ENCODE results near the gene EPM2AIP1.

EPM2AIP1 gene

DNA sequence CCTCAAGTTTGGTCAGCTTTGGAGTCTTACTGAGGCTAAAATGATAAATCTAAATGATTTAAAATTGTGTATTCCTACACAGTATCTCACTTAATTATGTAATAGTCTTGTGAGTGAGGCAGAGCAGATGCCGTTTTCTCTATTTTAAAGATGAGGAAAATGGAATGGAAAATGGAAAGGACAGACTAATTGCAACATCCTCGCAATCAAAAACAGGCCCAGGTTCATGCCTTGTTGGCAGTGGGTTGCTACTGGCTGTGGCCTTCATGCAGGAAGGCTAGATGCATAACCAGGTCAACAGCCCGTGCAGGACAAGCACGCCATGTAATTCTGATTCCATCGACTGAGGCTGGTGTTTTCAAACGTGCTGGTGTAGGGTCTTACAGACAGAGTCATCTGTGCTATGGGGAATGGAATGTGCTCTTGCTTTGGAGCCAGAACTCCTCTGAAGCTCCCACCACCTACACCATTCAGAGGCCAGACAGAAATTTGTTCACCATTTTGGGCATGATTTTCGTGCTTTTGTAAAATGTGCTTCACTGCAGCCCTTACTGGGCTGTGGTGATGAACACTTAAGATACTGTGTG is 38.3 kb upstream of the EPM2AIP1 start:
- H3K4me3 ChIP-seq (ENCODE audit: low read depth, low read length) = no peak overlapping the region
- TF ChIP-seq, protein P1, sequence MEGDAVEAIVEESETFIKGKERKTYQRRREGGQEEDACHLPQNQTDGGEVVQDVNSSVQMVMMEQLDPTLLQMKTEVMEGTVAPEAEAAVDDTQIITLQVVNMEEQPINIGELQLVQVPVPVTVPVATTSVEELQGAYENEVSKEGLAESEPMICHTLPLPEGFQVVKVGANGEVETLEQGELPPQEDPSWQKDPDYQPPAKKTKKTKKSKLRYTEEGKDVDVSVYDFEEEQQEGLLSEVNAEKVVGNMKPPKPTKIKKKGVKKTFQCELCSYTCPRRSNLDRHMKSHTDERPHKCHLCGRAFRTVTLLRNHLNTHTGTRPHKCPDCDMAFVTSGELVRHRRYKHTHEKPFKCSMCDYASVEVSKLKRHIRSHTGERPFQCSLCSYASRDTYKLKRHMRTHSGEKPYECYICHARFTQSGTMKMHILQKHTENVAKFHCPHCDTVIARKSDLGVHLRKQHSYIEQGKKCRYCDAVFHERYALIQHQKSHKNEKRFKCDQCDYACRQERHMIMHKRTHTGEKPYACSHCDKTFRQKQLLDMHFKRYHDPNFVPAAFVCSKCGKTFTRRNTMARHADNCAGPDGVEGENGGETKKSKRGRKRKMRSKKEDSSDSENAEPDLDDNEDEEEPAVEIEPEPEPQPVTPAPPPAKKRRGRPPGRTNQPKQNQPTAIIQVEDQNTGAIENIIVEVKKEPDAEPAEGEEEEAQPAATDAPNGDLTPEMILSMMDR (IDR thresholded peaks at IDR 0.05; ENCODE audit: low read depth, low read length) = no peak
- no peak for DNase-seq (ENCODE audit: low read depth, low spot score)
- in situ Hi-C loops (cut with HindIII; ENCODE audit: low sequenced_read_pairs) = no loop called here

DNA sequence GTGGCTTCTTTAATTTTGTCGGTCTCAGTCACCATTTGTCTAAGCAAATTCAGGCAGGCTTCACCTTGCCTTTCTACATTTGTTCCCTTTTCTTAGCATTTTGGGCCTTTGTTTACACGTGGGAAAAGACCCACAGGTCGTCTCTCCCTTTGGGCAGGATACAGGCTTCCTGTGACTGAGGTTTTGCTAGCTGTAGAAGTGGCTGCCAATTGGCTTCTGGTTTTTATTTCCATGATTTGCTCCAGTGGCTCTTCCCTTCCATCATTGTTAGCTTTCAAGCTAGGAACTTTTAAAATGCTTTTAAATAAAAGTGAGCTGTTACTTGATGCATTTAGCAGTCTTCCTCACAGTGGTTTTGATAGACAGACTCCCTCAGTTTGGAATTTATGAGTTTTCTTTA is 37.7 kb upstream of the EPM2AIP1 start:
- no peak overlapping the region for H3K4me3 ChIP-seq (ENCODE audit: low read depth, low read length)
- in situ Hi-C loops (cut with HindIII; ENCODE audit: low sequenced_read_pairs) = no loop called here
- TF ChIP-seq, protein P1 (IDR thresholded peaks at IDR 0.05; ENCODE audit: low read depth, low read length) = no peak
- DNase-seq (ENCODE audit: low read depth, low spot score) = no peak

DNA sequence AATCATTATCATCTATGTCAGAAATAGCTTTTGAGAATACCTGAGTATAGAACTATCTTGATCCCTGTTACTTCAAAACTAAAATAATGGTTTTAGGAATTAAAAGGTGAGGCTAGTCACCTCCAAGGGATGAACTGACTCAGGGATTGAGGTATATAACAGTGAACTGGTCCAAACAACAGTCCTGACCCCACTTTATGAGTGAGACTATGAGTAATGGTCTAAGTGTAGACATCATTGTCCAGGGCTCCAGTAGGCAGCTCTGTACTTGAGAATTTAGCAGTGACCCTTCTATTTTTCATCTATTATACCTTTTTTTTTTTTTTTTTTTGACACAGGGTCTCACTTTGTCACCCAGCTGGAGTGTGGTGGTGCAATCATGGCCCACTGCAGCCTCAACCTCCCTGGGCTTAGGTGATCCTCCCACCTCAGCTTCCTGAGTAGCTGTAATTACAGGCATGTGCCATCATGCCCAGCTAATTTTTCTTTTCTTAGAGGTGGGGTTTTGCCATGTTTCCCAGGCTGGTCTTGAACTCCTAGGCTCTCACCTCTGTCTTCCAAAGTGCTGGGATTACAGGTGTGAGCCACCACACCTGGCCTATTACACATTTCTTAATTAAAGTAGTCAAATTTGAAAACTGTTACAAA is 36.7 kb upstream of the EPM2AIP1 start:
- no peak for DNase-seq (ENCODE audit: low read depth, low spot score)
- in situ Hi-C loops (cut with HindIII; ENCODE audit: low sequenced_read_pairs) = no loop called here
- TF ChIP-seq, protein P1 (IDR thresholded peaks at IDR 0.05; ENCODE audit: low read depth, low read length) = no peak
- no peak overlapping the region for H3K4me3 ChIP-seq (ENCODE audit: low read depth, low read length)

DNA sequence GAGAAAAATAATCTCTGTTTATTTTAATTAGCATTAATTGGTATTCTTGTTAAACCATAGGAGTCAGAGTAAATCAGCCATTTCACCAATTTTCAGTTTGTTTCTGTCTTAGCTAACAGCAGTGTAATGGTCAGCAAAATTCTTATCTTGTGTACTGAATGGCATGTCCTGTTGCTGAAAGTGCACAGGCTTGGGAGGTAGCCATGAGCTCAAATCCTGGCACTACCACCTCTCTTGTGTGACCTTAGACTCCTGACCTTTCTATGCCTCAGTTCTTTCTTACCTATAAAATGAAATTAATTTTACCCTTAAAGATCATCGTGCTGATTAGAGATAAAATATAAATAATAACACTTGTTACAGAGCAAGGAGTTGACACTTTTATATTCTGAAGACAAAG is 36.2 kb upstream of the EPM2AIP1 start:
- no peak for DNase-seq (ENCODE audit: low read depth, low spot score)
- TF ChIP-seq, protein P1 (IDR thresholded peaks at IDR 0.05; ENCODE audit: low read depth, low read length) = no peak
- H3K4me3 ChIP-seq (ENCODE audit: low read depth, low read length) = no peak overlapping the region
- in situ Hi-C loops (cut with HindIII; ENCODE audit: low sequenced_read_pairs) = no loop called here

DNA sequence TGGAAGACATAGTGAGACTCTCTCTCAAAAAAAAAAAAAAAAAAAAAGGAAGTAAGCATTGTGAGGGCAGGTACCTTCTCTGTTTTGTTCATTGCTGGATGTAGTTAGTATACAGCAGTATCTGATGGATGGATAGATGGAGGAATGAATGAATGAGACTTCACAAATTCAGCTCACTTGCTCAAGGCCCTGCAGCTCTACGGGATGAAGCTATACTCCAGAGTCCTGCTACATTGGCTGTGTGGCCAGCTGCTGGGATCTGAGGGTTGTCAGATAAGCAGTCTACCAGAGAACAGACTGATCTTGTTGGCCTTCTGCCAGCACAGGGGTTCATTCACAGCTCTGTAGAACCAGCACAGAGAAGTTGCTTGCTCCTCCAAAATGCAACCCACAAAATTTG is 35.4 kb upstream of the EPM2AIP1 start:
- in situ Hi-C loops (cut with HindIII; ENCODE audit: low sequenced_read_pairs) = no loop called here
- TF ChIP-seq, protein P1 (IDR thresholded peaks at IDR 0.05; ENCODE audit: low read depth, low read length) = no peak
- H3K4me3 ChIP-seq (ENCODE audit: low read depth, low read length) = no peak overlapping the region
- no peak for DNase-seq (ENCODE audit: low read depth, low spot score)

DNA sequence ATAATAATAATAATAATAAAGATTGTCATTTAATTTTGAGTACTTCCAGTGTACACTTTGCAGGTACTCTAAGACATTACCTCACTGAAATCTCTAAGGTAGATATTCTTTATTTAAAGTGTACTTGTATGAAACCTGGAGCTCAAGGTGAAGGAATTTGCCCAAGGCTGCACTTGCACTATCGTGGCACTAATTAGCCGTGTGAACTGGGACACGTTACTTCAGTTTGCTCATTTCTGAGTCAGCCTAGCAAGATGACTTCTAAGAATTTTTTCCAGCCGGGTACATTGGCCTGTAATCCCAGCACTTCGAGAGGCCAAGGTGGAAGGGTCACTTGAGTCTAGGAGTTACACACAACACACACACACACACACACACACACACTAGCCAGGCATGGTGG is 33.9 kb upstream of the EPM2AIP1 start:
- in situ Hi-C loops (cut with HindIII; ENCODE audit: low sequenced_read_pairs) = no loop called here
- H3K4me3 ChIP-seq (ENCODE audit: low read depth, low read length) = no peak overlapping the region
- TF ChIP-seq, protein P1 (IDR thresholded peaks at IDR 0.05; ENCODE audit: low read depth, low read length) = no peak
- no peak for DNase-seq (ENCODE audit: low read depth, low spot score)

Data from astrocyte of the spinal cord (primary cell).